Stimulated activated CD8-positive, alpha-beta memory T cell treated with anti-CD3 and anti-CD28 coated beads, Interleukin-7, amount 100 ng/mL, for 4 hours (primary cell): ENCODE results near the gene SLC24A3.

Experiments
- DNase-seq, 2 donors: peaks; one replicate each; pipeline ENCODE4 v3.0.0-alpha.2; 2020; ENCODE audit warnings: low read depth in 2 of 2

SLC24A3 gene

GRCh38 chr20:19546648-19547047 lies 334.2 kb downstream of the SLC24A3 start:
- DNase-seq: no peak

DNA sequence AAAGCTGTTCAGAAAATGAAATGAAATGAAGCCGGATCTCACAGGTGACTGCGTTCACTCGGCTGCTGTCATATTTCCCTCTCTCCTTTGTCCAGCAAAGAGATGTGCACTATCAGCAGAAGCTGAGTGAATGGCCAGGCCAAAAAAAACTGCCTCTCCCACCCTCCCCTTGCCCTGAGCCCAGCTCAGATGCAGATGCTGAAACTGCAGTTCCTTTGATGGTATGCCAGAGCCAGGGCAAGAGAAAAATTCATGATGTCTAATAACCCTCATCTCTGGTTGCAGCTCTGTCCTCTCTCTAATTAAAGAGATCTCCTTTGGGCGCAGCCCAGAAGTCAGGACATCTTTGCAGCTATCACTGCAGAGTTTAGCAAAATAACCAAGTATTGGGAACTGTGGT lies 335.1 kb downstream of the SLC24A3 start:
- DNase-seq: no peak

DNA sequence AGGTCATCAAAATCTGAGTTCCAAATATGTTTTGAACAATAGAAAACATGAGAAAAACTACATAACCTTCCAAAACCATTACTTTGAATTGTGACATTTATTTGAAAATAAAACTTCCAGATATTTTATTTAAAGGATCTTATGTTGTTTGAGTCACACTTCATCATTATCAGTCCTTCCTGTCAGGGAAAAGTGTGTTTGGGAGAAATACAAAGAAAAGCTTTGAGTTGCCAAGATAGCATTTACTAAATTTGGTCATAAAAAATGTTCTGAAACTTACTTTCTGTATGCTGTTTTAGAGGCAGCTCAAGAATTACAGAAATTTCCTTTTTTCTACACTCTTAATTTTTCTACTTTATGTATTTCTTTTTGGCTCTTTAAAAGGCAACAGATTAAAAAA lies 337.5 kb downstream of the SLC24A3 start:
- no peak for DNase-seq

DNA sequence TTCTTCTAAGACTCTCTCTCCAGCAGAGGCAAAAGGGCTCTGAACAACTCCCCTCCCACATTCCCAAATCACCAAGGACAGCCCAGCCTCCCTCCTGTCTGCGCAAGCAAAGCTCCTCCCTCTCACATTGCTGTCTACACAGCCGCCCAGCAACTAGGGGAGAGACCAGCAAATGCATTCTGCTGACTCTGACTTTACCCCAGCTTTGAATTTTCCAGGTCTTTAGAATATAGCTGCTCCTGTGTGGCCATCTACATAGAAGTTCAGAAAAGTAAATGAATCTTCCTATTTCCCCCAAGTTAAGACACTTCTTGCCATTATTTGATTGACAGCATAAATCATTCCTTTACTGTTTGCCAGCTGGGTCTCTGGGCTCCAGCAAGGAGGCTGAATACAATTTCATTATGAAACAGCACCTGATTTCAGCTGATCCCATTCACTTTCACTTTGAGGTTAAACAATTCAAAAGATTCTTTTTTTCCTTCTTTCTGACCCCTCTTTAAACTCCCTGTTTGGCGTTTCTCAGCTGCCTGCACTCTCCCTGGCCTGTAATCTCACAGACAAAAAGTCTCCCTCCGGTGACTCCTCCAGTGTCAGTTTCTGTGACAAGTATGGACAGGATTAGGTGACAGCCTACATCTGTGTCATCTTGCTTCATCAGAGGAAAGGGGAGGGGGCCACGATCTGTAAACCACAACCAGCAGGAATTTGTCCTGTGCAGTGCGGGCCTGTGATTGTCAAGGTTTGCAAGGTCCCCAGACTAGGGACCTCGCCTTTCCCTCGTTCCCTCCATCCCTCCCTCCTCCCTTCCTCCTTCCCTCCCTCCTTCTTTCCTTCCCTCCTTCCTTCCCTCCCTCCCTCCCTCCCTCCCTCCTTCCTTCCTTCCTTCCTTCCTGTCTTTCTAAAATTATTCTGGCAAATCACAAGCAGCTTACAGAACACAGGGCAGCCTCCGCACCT lies 340.1 kb downstream of the SLC24A3 start:
- DNase-seq: no peak

DNA sequence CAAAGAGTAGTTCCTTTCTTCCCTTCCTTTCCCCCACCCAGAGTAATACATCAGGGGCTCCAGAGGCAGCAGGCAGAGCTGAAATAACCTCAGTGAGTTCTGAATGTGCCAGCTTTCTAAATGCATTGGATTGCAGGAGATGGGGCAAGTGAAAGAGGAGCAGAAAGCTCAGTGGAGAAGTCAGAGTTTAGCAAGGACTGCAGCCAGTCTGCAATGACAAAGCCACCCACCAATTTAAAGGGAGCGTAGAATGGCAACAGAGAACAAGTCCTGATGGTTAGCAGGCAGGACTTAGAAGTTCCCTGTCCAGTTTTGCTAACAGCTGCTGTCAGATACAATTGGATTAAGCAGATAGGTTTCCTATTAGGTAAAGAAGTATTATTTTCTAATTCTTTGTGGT lies 342.2 kb downstream of the SLC24A3 start:
- no peak for DNase-seq

DNA sequence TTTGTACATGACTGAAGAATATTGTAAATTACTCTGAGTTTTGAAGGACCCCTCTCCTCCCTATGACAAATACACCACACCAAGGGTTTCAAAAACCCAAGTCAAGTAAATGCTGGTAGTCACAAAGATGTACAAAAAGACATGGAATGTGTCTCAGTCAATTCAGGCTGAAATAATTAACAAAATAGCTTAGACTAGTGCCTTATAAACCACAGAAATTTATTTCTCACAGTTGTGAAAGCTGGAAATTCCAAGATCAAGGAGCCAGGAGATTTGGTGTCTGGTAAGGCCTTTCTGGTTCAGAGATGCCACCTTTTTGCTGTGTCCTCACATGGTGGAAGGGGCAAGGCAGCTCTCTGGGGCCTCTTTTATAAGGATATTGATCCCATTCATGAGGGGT lies 343.3 kb downstream of the SLC24A3 start:
- DNase-seq: no peak

- no peak for DNase-seq
Measured at GRCh38 chr20:19557291-19557690, 344.8 kb downstream of the SLC24A3 start.

DNA sequence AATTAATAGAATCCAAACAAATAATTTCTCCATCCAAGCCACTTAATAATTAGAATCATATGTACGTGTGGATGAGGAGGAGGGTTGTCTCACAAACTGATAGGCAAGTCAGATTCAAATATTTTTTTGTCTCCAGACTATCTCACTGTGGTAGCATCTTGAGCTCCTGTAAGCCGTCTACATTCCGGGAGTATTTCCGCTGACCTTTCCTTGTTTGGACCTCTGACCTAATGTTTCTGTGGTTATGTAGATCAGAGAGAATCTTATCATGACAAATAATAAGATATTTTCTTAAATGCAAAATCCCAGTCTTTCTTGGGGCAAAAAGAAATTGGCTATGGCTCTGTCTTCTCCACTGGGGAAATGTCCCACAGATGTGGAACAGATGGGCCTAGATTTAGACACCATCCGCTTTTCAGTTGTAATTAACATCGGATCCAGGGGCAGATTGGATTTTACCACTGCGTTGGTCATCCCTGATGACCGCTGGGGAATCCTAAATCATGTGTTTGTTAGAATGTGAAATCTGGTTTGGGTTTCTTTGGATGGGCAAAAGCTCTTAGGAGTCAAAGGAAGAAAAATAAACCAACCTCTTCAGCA lies 348.5 kb downstream of the SLC24A3 start:
- no peak for DNase-seq

DNA sequence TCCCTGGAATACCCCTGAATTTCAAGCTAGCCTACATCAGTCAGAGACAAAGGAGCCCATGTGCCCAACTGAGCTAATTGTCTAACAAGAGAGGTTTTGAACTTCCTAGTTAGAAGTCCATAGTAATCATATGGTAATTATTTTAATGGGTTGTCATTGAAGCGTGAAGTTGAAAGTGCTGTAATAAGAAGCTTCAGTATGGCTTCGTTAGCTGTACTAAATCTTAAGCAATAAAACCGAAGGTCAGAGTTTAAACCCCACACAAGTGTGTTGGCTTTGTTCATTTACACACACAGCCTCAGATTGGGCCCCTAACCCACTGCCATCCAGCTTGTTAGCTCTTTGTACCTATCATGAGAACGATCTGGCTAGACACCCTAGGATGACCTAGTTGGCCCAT lies 350.0 kb downstream of the SLC24A3 start:
- no peak for DNase-seq

DNA sequence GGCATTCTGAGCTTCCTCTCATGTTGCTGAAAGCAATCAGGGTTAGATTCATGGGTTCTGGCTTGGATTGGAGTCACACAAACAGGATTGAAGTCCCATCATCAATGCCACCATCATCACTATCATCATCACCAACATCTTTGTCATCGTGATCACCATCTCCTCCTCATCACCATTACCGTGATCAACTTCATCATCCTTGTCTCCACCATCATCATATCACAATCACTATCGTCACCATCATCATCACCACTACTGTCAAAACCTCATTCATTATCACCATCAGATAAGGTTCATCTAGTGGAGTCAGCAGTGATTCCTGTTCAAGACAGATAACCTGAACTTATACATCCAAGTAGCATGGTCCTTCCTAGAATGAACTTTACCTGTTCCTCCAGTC lies 351.8 kb downstream of the SLC24A3 start:
- no peak for DNase-seq

GRCh38 chr20:19565736-19566135 lies 353.3 kb downstream of the SLC24A3 start:
- no peak for DNase-seq

DNA sequence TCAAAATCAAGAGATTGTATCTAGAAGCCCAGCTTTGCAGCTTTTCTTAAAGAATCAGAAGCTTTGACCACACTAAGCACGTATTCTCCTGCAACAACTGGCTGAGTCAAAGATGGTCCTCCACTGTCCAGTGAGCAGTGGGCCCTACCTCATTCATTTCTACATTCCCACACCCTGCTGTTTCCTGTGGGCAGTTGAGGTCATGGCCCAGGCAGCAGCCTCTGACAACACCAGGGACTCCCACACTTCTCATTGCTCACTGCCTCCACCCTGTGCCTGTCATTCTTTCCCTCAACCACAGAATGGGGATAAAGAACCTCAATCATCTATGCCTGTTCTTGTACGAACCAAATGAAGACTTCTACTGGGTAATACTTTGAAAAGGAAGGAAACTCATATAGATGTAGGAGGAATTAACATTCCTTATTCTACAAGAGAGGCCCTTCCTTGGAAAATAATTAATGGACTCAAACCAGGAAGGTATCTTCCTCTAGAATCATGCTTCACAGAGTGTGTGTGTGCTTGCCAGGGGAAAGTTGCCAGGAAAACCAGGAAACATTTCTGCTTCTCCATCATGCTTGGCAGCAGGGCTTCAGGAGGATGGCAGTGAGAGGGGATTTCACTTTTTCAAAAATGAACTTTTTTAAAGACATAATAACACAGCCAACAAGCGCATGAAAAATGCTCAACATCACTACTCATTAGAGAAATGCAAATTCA lies 353.9 kb downstream of the SLC24A3 start:
- DNase-seq: no peak

DNA sequence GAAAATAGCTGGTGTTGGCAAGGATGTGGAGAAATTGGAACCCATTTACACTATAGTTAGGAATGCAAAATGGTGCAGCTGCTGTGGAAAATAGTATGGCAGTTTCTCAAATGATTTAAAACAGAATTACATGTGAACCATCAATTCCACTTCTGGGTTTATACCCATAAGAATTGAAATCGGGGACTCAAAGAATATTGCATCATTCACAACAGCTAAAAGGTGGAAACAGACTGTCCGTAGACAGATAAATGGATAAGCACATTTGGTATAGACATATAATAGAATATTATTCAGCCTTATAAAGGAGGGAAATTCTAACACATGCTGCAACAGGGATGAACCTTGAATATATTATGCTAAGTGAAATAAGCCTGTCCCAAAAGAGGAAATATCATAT lies 355.7 kb downstream of the SLC24A3 start:
- DNase-seq: no peak

DNA sequence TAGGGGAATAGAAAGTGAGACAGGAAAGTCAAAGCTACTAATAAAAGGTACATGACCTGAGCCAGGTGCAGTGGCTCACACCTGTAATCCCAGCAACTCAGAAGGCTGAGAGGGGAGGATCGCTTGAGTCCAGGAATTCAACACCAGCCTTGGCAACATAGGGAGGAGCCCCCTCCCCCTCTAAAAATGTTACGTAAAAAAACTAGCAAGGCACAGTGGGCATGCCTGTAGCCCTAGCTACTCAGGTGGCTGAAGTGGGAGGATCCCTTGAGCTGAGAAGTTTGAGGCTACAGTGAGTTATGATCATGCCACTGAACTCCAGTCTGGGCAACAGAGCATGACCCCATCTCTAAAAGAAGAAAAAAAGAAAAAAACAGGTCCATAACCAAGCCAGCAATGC lies 359.6 kb downstream of the SLC24A3 start:
- no peak for DNase-seq

DNA sequence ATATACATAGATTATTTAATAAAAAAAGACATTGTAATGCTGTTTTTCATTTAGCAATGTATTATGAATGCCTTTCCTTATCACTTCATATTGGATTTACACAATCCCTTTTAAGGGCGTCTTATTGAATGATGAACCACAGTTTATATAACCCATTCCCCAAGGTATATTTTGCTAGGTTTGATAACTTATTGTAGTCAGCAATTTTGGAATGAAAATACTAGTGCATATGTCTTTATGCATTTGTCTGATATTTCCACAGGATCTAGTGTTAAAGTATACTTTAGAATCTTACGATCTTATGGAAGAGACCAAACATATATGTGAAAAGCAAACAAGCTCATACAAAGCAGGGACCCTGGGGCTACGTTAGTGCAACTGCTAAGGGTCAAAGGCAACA lies 365.2 kb downstream of the SLC24A3 start:
- no peak for DNase-seq

GRCh38 chr20:19582782-19583181 lies 370.3 kb downstream of the SLC24A3 start:
- DNase-seq: no peak

- DNase-seq: no peak
Measured at GRCh38 chr20:19583532-19584175, 371.2 kb downstream of the SLC24A3 start.

DNA sequence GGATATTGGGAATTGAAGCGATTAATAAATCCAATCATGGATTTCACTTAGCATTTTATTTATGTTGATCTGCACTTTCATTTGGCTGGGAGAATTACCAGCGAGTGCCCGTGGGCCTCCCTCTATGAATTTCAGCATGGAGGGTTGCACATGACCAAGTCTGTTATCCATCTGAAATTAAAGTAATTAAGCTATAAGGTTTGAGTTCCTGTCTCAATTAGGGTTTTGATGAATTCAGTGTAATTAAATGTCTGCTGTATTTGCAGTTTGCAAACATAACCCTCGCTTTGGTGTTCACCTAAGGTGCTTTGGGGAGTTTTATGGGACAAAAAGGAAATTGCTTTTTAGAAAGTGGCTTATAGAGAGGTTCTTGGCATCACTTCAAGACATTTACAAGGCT lies 375.8 kb downstream of the SLC24A3 start:
- DNase-seq: no peak

DNA sequence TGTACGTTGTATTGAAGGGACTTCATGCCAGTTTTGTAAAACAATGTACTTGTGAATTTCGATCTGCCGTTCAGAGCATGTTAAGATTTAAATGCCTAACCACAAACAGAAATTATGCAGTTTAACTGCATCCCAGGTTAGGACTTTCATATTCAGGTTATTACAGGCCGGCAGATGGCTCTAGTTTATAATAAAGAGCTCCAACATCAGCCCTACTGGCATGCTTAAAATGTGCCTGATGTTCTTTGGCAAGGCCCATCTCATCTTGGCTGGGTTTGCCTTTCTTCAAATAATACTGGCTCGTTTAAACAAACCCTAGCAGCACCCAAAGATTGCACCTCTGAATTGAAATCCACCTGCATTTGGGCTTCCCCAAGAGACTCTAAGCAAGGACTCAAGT lies 376.3 kb downstream of the SLC24A3 start:
- DNase-seq: no peak

GRCh38 chr20:19589787-19590362 lies 377.4 kb downstream of the SLC24A3 start:
- DNase-seq: no peak

DNA sequence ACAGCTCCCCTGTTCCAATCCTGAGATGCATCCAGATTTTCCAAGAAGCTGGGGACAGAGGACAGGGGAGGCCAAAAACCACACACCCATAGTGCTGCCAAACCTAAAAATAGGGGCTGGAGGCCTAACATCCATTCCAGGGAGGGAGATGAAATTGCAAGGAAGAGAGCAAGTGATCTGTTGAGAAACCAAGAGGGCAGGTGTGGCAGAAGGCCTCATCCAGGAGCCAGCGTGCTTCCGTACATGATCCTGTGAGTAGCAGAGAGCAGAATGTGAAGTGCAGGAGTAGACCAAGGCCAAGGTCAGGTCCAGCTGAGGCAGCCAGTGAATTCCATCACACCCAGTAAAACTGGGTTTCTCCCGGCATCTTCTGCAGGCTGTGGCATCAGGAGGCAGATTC lies 377.9 kb downstream of the SLC24A3 start:
- no peak for DNase-seq

GRCh38 chr20:19593762-19594161 lies 381.3 kb downstream of the SLC24A3 start:
- no peak for DNase-seq
